Sigmoid colon (tissue), 3 donors: Measurements from ENCODE around the gene ADGRA3.

Experiments
- POLR2A ChIP-seq, 2 donors: fragments of 450-650 bp; IDR thresholded peaks; one replicate each; pipeline ENCODE4 v1.6.1; 2016; ENCODE audit warnings: antibody characterized with exemption in 2 of 2, mild to moderate bottlenecking in 2 of 2, moderate library complexity in 2 of 2
- TF ChIP-seq, protein P1 (sequence below), 4 experiments: fragments of 450-650 bp in 3 of 4; fragments of 200-600 bp in 1 of 4; IDR thresholded peaks; one replicate each; pipeline ENCODE4 v1.5.1; 2016 to 2019; ENCODE audit warnings: antibody characterized with exemption in 4 of 4, mild to moderate bottlenecking in 3 of 4, moderate library complexity in 2 of 4

DNA sequence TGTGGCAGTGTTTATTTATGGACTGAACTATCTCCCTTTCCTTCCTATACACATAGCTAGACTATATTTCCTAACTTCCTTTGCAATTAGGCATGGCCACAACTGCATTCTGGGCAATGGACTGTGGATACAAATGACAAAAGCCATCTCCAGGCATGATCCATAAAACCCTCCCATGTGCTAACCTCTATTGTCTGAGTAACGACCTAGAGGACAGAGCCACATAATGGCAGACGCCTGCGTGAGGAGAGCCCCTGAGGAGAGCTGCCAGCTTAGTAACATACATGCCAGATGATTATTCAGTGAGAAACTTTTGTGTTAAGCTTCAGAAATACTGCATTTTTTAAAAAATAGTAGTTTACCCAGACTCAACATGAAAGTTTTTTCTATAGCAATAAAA, 142.9 kb downstream of the ADGRA3 start:
- TF ChIP-seq, protein P1, sequence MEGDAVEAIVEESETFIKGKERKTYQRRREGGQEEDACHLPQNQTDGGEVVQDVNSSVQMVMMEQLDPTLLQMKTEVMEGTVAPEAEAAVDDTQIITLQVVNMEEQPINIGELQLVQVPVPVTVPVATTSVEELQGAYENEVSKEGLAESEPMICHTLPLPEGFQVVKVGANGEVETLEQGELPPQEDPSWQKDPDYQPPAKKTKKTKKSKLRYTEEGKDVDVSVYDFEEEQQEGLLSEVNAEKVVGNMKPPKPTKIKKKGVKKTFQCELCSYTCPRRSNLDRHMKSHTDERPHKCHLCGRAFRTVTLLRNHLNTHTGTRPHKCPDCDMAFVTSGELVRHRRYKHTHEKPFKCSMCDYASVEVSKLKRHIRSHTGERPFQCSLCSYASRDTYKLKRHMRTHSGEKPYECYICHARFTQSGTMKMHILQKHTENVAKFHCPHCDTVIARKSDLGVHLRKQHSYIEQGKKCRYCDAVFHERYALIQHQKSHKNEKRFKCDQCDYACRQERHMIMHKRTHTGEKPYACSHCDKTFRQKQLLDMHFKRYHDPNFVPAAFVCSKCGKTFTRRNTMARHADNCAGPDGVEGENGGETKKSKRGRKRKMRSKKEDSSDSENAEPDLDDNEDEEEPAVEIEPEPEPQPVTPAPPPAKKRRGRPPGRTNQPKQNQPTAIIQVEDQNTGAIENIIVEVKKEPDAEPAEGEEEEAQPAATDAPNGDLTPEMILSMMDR (IDR thresholded peaks at IDR 0.05) = no peak
- no peak for TF ChIP-seq POLR2A (IDR thresholded peaks at IDR 0.05)
